Neural cell (in vitro differentiated cells): ENCODE data around the gene TOM1. TPM values are rescaled to one million over a fixed set of nuclear protein-coding genes. Genes with fewer than 3 reads are reported as not detected.

ENCODE experiments used
- H2AFZ ChIP-seq: fragments of 200-600, 300-800 bp; sonication (generic), shearing (Covaris generic); 2 replicates; pipeline ENCODE4 v1.6.0; 2014; ENCODE audit warnings: low read depth, mild to moderate bottlenecking, antibody characterized with exemption, low read length, moderate library complexity
- H3F3A ChIP-seq: fragments of 200-600 bp; shearing (Covaris generic); 2 replicates; pipeline ENCODE4 v1.6.1; 2016; ENCODE audit warnings: mild to moderate bottlenecking, moderate library complexity, mixed read lengths, antibody characterized with exemption, low read length; ENCODE audit not compliant: insufficient read depth, poor library complexity, severe bottlenecking
- H3K27ac ChIP-seq: fragments of 200-600, 300-800 bp; sonication (generic), shearing (Covaris generic); 2 replicates; pipeline ENCODE4 v1.5.1; 2014; ENCODE audit warnings: mild to moderate bottlenecking, low read length, moderate library complexity
- H3K27me3 ChIP-seq: fragments of 300-800, 200-600 bp; sonication (generic), shearing (Covaris generic); 2 replicates; pipeline ENCODE4 v1.6.0; 2014; ENCODE audit warnings: mild to moderate bottlenecking, low read depth, low read length, moderate library complexity; ENCODE audit not compliant: insufficient read depth
- H3K36me3 ChIP-seq: fragments of 300-800, 200-600 bp; sonication (generic), shearing (Covaris generic); 2 replicates; pipeline ENCODE4 v1.5.1; 2014; ENCODE audit warnings: mild to moderate bottlenecking, antibody characterized with exemption, low read length, moderate library complexity; ENCODE audit not compliant: insufficient read depth
- H3K4me2 ChIP-seq: fragments of 300-800, 200-600 bp; sonication (generic), shearing (Covaris generic); 2 replicates; pipeline ENCODE4 v1.6.0; 2014; ENCODE audit warnings: mild to moderate bottlenecking, low read length
- H3K4me3 ChIP-seq: fragments of 300-800, 200-600 bp; sonication (generic), shearing (Covaris generic); 2 replicates; pipeline ENCODE4 v1.5.1; 2014; ENCODE audit warnings: mild to moderate bottlenecking, low read length, moderate library complexity
- H3K79me2 ChIP-seq: fragments of 200-600 bp; shearing (Covaris generic); replicated peaks from 2 replicates; pipeline ENCODE4 v1.6.0; 2014; ENCODE audit warnings: mild to moderate bottlenecking, low read length, moderate library complexity; ENCODE audit not compliant: insufficient read depth
- H3K9ac ChIP-seq: fragments of 300-800, 200-600 bp; sonication (generic), shearing (Covaris generic); 2 replicates; pipeline ENCODE4 v1.6.1; 2016; ENCODE audit warnings: mild to moderate bottlenecking, low read length, mixed read lengths
- H3K9me2 ChIP-seq: fragments of 200-600 bp; shearing (Covaris generic); 2 replicates; pipeline ENCODE4 v1.6.1; 2016; ENCODE audit warnings: mild to moderate bottlenecking, low read length, mixed read lengths; ENCODE audit not compliant: insufficient read depth
- H3K9me3 ChIP-seq: fragments of 200-600, 300-800 bp; sonication (generic), shearing (Covaris generic); 2 replicates; pipeline ENCODE4 v1.6.1; 2016; ENCODE audit warnings: mild to moderate bottlenecking, mixed run types, low read length, moderate library complexity, mixed read lengths
- H4K20me1 ChIP-seq: fragments of 200-600 bp; shearing (Covaris generic); 2 replicates; pipeline ENCODE4 v1.6.1; 2016; ENCODE audit warnings: mild to moderate bottlenecking, mixed run types; ENCODE audit not compliant: insufficient read depth
- EP300 ChIP-seq: fragments of 450-650 bp; conservative IDR thresholded peaks from 2 replicates; pipeline ENCODE4 v1.6.1; 2014; ENCODE audit warnings: antibody characterized with exemption, mild to moderate bottlenecking, moderate library complexity; ENCODE audit not compliant: poor library complexity, severe bottlenecking
- EZH2 ChIP-seq: fragments of 200-600, 300-800 bp; shearing (Covaris generic), sonication (generic); IDR thresholded peaks from 2 replicates; pipeline ENCODE4 v1.6.1; 2014; ENCODE audit warnings: antibody characterized with exemption, low read length, borderline replicate concordance, mild to moderate bottlenecking; ENCODE audit not compliant: insufficient read depth, poor library complexity, severe bottlenecking
- POLR2AphosphoS5 ChIP-seq: IDR thresholded peaks from 2 replicates; pipeline ENCODE4 v1.6.1; 2012
- RAD21 ChIP-seq: fragments of 450-650 bp; conservative IDR thresholded peaks from 2 replicates; pipeline ENCODE4 v1.6.1; 2014; ENCODE audit warnings: antibody characterized with exemption, mild to moderate bottlenecking, moderate library complexity
- SMC3 ChIP-seq: fragments of 450-650 bp; conservative IDR thresholded peaks from 2 replicates; pipeline ENCODE4 v1.6.1; 2014; ENCODE audit warnings: antibody characterized with exemption, mild to moderate bottlenecking, moderate library complexity; ENCODE audit not compliant: poor library complexity
- TAF1 ChIP-seq: IDR thresholded peaks from 2 replicates; pipeline ENCODE4 v1.6.1; 2012; ENCODE audit warnings: low read depth
- polyA plus RNA-seq: library from polyadenylated mRNA; depleted of rRNA; stranded (reverse); fragments of >200 nt; gene quantifications from 2 replicates; pipeline ENCODE4 v1.2.3, GENCODE V29; 2014
- TF ChIP-seq, protein P1 (sequence below): fragments of 450-650 bp; IDR thresholded peaks from 2 replicates; pipeline ENCODE4 v1.5.1; 2014; ENCODE audit warnings: antibody characterized with exemption, mild to moderate bottlenecking, moderate library complexity; ENCODE audit not compliant: poor library complexity, severe bottlenecking
- TF ChIP-seq, protein P2 (sequence below): IDR thresholded peaks from 2 replicates; pipeline ENCODE4 v1.6.1; 2012; ENCODE audit warnings: borderline replicate concordance

TOM1 gene
- polyA plus RNA-seq, 1 donor from 2014 or later: 13.3 TPM

DNA sequence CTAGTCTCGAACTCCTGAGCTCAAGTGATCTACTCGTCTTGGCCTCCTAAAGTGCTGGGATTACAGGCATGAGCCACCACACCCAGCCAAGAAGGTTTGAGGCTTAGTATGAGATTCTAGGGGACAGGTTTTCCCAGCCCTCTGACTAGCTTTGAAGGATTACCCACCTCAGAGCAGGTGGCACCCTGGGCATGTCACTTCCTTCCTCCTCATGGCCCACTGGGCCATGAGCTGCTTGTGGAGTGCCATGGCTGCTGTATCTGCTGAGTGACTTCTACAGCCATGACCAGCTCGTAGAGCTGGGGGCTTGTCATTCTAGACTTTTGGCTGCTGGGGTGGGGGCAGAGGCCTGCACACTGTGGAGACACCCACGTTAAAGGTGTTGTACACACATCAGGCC, 25.1 kb downstream of the TOM1 start:
- H3K9me2 ChIP-seq: no peaks in the 10 kb centered on the region
- H3K27me3 ChIP-seq: no peaks in the 10 kb centered on the region
- no peak overlapping the region for H3K4me3 ChIP-seq
- no peaks in the 10 kb centered on the region for H3K36me3 ChIP-seq
- TF ChIP-seq EZH2: no peak
- no peak for TF ChIP-seq RAD21
- TF ChIP-seq EP300: no peak
- TF ChIP-seq, protein P1, sequence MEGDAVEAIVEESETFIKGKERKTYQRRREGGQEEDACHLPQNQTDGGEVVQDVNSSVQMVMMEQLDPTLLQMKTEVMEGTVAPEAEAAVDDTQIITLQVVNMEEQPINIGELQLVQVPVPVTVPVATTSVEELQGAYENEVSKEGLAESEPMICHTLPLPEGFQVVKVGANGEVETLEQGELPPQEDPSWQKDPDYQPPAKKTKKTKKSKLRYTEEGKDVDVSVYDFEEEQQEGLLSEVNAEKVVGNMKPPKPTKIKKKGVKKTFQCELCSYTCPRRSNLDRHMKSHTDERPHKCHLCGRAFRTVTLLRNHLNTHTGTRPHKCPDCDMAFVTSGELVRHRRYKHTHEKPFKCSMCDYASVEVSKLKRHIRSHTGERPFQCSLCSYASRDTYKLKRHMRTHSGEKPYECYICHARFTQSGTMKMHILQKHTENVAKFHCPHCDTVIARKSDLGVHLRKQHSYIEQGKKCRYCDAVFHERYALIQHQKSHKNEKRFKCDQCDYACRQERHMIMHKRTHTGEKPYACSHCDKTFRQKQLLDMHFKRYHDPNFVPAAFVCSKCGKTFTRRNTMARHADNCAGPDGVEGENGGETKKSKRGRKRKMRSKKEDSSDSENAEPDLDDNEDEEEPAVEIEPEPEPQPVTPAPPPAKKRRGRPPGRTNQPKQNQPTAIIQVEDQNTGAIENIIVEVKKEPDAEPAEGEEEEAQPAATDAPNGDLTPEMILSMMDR: no peak
- TF ChIP-seq POLR2AphosphoS5: no peak
- TF ChIP-seq SMC3: no peak
- TF ChIP-seq, protein P2, sequence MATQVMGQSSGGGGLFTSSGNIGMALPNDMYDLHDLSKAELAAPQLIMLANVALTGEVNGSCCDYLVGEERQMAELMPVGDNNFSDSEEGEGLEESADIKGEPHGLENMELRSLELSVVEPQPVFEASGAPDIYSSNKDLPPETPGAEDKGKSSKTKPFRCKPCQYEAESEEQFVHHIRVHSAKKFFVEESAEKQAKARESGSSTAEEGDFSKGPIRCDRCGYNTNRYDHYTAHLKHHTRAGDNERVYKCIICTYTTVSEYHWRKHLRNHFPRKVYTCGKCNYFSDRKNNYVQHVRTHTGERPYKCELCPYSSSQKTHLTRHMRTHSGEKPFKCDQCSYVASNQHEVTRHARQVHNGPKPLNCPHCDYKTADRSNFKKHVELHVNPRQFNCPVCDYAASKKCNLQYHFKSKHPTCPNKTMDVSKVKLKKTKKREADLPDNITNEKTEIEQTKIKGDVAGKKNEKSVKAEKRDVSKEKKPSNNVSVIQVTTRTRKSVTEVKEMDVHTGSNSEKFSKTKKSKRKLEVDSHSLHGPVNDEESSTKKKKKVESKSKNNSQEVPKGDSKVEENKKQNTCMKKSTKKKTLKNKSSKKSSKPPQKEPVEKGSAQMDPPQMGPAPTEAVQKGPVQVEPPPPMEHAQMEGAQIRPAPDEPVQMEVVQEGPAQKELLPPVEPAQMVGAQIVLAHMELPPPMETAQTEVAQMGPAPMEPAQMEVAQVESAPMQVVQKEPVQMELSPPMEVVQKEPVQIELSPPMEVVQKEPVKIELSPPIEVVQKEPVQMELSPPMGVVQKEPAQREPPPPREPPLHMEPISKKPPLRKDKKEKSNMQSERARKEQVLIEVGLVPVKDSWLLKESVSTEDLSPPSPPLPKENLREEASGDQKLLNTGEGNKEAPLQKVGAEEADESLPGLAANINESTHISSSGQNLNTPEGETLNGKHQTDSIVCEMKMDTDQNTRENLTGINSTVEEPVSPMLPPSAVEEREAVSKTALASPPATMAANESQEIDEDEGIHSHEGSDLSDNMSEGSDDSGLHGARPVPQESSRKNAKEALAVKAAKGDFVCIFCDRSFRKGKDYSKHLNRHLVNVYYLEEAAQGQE: no peak
- H3K79me2 ChIP-seq: no peaks in the 10 kb centered on the region
- H2AFZ ChIP-seq: no peak overlapping the region
- H3K27ac ChIP-seq: no peak overlapping the region
- H3K9ac ChIP-seq: no peak overlapping the region
- H4K20me1 ChIP-seq: no peaks in the 10 kb centered on the region
- no peak overlapping the region for H3K4me2 ChIP-seq
- H3K9me3 ChIP-seq: no peaks in the 10 kb centered on the region
- no peaks in the 10 kb centered on the region for H3F3A ChIP-seq

DNA sequence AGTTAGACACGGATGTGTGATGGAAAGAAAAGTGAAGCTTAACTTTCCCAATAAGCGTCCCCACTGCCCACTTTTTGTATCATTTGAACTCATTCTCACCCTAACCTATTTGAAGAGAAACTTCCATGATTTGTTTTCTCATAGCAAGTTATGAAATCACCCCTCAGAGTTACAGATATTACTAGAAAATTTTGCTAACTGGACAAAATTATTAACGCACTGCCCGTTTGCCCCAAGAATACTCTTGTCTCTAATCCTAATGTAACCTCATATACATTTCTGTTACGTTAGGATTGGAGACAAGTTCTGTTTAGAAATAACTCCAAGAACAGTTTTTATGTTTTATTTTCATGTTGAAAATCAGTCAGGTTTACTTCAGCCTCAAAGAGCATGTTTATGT, 25.5 kb downstream of the TOM1 start:
- no peaks in the 10 kb centered on the region for H3F3A ChIP-seq
- H3K36me3 ChIP-seq: no peaks in the 10 kb centered on the region
- H3K79me2 ChIP-seq: no peaks in the 10 kb centered on the region
- no peaks in the 10 kb centered on the region for H3K9me2 ChIP-seq
- H3K9me3 ChIP-seq: no peaks in the 10 kb centered on the region
- TF ChIP-seq, protein P2: no peak
- TF ChIP-seq EP300: no peak
- TF ChIP-seq TAF1: no peak
- TF ChIP-seq SMC3: no peak
- H3K27me3 ChIP-seq: no peaks in the 10 kb centered on the region
- no peak overlapping the region for H3K9ac ChIP-seq
- H3K4me3 ChIP-seq: no peak overlapping the region
- H2AFZ ChIP-seq: no peak overlapping the region
- no peak overlapping the region for H3K27ac ChIP-seq
- H4K20me1 ChIP-seq: no peaks in the 10 kb centered on the region
- no peak overlapping the region for H3K4me2 ChIP-seq
